Spleen (tissue), 11 donors: ENCODE results near the gene PHEX. TPM values are rescaled to one million over a fixed set of nuclear protein-coding genes. Genes with fewer than 3 reads are reported as not detected.

Source experiments
- DNase-seq: peaks from one replicate; pipeline ENCODE4 v3.0.0-alpha.2; 2020
- H3K27ac ChIP-seq, 8 donors: fragments of 200-600 bp; sonication (generic) in 7 of 8; 1 replicate in 4 of 8; 2 replicates in 4 of 8; pipeline versions ENCODE4 v1.5.0 to v1.8.0; 2016 to 2021; ENCODE audit warnings: inconsistent platforms in 4 of 8, mild to moderate bottlenecking in 4 of 8, moderate library complexity in 1 of 8
- H3K27me3 ChIP-seq, 7 donors: fragments of 200-600 bp; sonication (generic) in 6 of 7; replicated peaks in 1 of 7; 1 replicate in 4 of 7; 2 replicates in 3 of 7; pipeline versions ENCODE4 v1.5.0 to v1.8.0; 2016 to 2021; ENCODE audit warnings: inconsistent platforms in 3 of 7, mild to moderate bottlenecking in 1 of 7
- H3K36me3 ChIP-seq, 6 donors: fragments of 200-600 bp; sonication (generic) in 5 of 6; 1 replicate in 4 of 6; 2 replicates in 2 of 6; pipeline versions ENCODE4 v1.5.0 to v1.8.0; 2016 to 2021; ENCODE audit warnings: inconsistent platforms in 2 of 6
- H3K4me1 ChIP-seq, 6 donors: fragments of 200-600 bp; sonication (generic) in 5 of 6; 1 replicate in 3 of 6; 2 replicates in 3 of 6; pipeline versions ENCODE4 v1.5.0 to v1.8.0; 2016 to 2021; ENCODE audit warnings: inconsistent platforms in 3 of 6
- H3K4me3 ChIP-seq, 8 donors: fragments of 200-600 bp; sonication (generic) in 7 of 8; 1 replicate in 4 of 8; 2 replicates in 4 of 8; pipeline versions ENCODE4 v1.5.0 to v1.8.0; 2016 to 2021; ENCODE audit warnings: inconsistent platforms in 4 of 8, mild to moderate bottlenecking in 4 of 8, moderate library complexity in 2 of 8
- H3K9me3 ChIP-seq, 8 donors: fragments of 200-600 bp; sonication (generic) in 7 of 8; 1 replicate in 4 of 8; 2 replicates in 4 of 8; pipeline versions ENCODE4 v1.5.0 to v1.8.0; 2016 to 2021; ENCODE audit warnings: inconsistent platforms in 4 of 8
- CTCF ChIP-seq, 11 experiments: fragments of 200-600 bp in 7 of 11; fragments of 450-650 bp in 4 of 11; sonication (generic) in 4 of 11; IDR thresholded peaks in 8 of 11; conservative IDR thresholded peaks in 3 of 11; 1 replicate in 7 of 11; 2 replicates in 4 of 11; pipeline versions ENCODE4 v1.4.0 to v1.8.0; 2016 to 2021; ENCODE audit warnings: antibody characterized with exemption in 11 of 11, inconsistent platforms in 4 of 11, mild to moderate bottlenecking in 1 of 11
- POLR2A ChIP-seq, 3 donors: fragments of 450-650 bp; IDR thresholded peaks; one replicate each; pipeline ENCODE4 v1.5.1; 2017; ENCODE audit warnings: antibody characterized with exemption in 3 of 3, mild to moderate bottlenecking in 1 of 3
- POLR2AphosphoS5 ChIP-seq, 3 donors: sonication (generic); formaldehyde crosslinking; IDR thresholded peaks; one replicate each; pipeline ENCODE4 v1.5.1; 2017; ENCODE audit warnings: antibody characterized with exemption in 3 of 3
- WGBS, 5 donors: extraction: QIAGEN DNeasy Blood & Tissue Kit in 3 of 5; methylation state at CpG; one replicate each; pipeline versions ENCODE4 v1.1.5 to v1.1.7; 2013 to 2018; 5-methylcytosine and 5-hydroxymethylcytosine counted together
- intact Hi-C: fragments of 100-400 bp; cut with DNase I; formaldehyde crosslinking; loops from one replicate; pipeline ENCODE4 v1.15.0; 2023; ENCODE audit warnings: low total_unique reads
- polyA plus RNA-seq, 3 donors: library from polyadenylated mRNA; stranded (reverse); fragments of 200-250 nt; gene quantifications; one replicate each; pipeline ENCODE4 v1.2.1, GENCODE V29; 2013
- total RNA-seq, 7 donors: library from RNA; depleted of rRNA in 3 of 7; stranded (reverse); fragments of >200 nt in 3 of 7; fragmentation: NEBNext Ultra II Directional in 4 of 7; extraction: Animal tissue kit (Norgen Biotek cat#: 25700) in 4 of 7; gene quantifications; one replicate each; pipeline versions ENCODE4 v1.1.0 to v1.2.1, GENCODE V29; 2016 to 2021
- donor health status: healthy with polysubstance abuse.
- donor health status: DM: no; HTN: no; CAD: no; lungs with moderate emphysema.
- donor health status: DM: no; HTN: no; CAD: no.
- donor health status: Bipolar disorder and iron deficiency.
- donor health status: healthy.
- donor health status: DM: no; HTN: no; CAD: no.
- donor health status: DM: yes; HTN: yes; CAD: no.

Gene PHEX
- total and polyA plus RNA-seq, 10 donors: 0.13 to 1.5 (median 0.54) TPM

- WGBS, 5 donors: 33 to 68% (median 65%) methylated on average over 2 of the region's 2 CpGs
- peaks cover 0 to 21% (median 0%) of the 10 kb centered on the region in 8 donors for H3K9me3 ChIP-seq
Observed at GRCh38 chrX:22184096-22184495, 152.0 kb downstream of the PHEX start.

GRCh38 chrX:22186165-22186564 is 154.0 kb downstream of the PHEX start:
- 82 to 94% (median 89%) methylated on average over 2 of the region's 2 CpGs for WGBS, 5 donors
- Histone ChIP-seq H3K27me3 (peaks cover 0 to 4% (median 0%) of the 10 kb centered on the region in 7 donors), H3K4me3 (no peak overlapping the region), H3K4me1 (no peaks in the 10 kb centered on the region), H3K36me3 (no peaks in the 10 kb centered on the region), H3K9me3 (peaks cover 0 to 3% (median 0%) of the 10 kb centered on the region in 8 donors), H3K27ac (no peak overlapping the region)
- intact Hi-C loops: no loop called here
- no peak for DNase-seq
- TF ChIP-seq POLR2AphosphoS5 (IDR thresholded peaks at IDR 0.05) (no peak), POLR2A (IDR thresholded peaks at IDR 0.05) (no peak), CTCF (IDR thresholded peaks at IDR 0.05 in 8 of 11, conservative IDR thresholded peaks at IDR 0.05 in 3 of 11) (no peak)

More at GRCh38 chrX:22184096-22184495, 152.0 kb downstream of the PHEX start:
- H3K4me1 ChIP-seq: no peaks in the 10 kb centered on the region
- intact Hi-C loops: no loop called here
- no peak overlapping the region for H3K27ac ChIP-seq
- no peak for TF ChIP-seq CTCF (IDR thresholded peaks at IDR 0.05 in 8 of 11, conservative IDR thresholded peaks at IDR 0.05 in 3 of 11)
- no peak for TF ChIP-seq POLR2A (IDR thresholded peaks at IDR 0.05)
- no peak for TF ChIP-seq POLR2AphosphoS5 (IDR thresholded peaks at IDR 0.05)
- no peaks in the 10 kb centered on the region for H3K36me3 ChIP-seq
- no peaks in the 10 kb centered on the region for H3K27me3 ChIP-seq
- no peak overlapping the region for H3K4me3 ChIP-seq
- DNase-seq: no peak

GRCh38 chrX:22192419-22193060 is 160.4 kb downstream of the PHEX start:
- intact Hi-C loops: no loop called here

More at GRCh38 chrX:22192419-22193060, 160.4 kb downstream of the PHEX start:
- Histone ChIP-seq H3K27me3 (peaks cover 0 to 12% (median 0%) of the 10 kb centered on the region in 7 donors), H3K36me3 (no peaks in the 10 kb centered on the region), H3K27ac (no peak overlapping the region), H3K4me1 (peaks cover 0 to 5% (median 0%) of the 10 kb centered on the region in 6 donors), H3K9me3 (no peaks in the 10 kb centered on the region), H3K4me3 (no peak overlapping the region)
- TF ChIP-seq CTCF (IDR thresholded peaks at IDR 0.05 in 8 of 11, conservative IDR thresholded peaks at IDR 0.05 in 3 of 11) (peak; percentile 35 to 82 (median 72)), POLR2AphosphoS5 (IDR thresholded peaks at IDR 0.05) (no peak)
- peak; percentile 87 for DNase-seq
- WGBS, 5 donors: 21 to 27% (median 23%) methylated on average over 12 to 13 of the region's 13 CpGs
